Measurements from ENCODE around the gene NOL8. TPM values are rescaled to one million over a fixed set of nuclear protein-coding genes. Genes with fewer than 3 reads are reported as not detected.

Gene NOL8
- 26.6 to 32.3 TPM (median 32.2 TPM) in 3 replicates for total RNA-seq (2021)
- Bru-seq, nascent RNA: percentile 90 among the genes with signal in this experiment
- long read RNA-seq, experiment 1, full-length matches to known transcripts: 59 of 144 reads
- long read RNA-seq, experiment 1, partial matches to known transcripts: 17 of 144 reads
- long read RNA-seq, experiment 1, other reads (novel, unspliced or antisense): 68 of 144 reads
- long read RNA-seq, experiment 2, full-length matches to known transcripts: 1 of 21 reads
- long read RNA-seq, experiment 2, partial matches to known transcripts: 12 of 21 reads
- long read RNA-seq, experiment 2, other reads (novel, unspliced or antisense): 8 of 21 reads
- long read RNA-seq, experiment 3, partial matches to known transcripts: 17 of 21 reads
- long read RNA-seq, experiment 3, other reads (novel, unspliced or antisense): 3 of 21 reads

GRCh38 chr9:92325269-92325990, at the start of gene NOL8, which contains the start of gene CENPP:
Gene NOL8 (minus strand): TSS chr9:92325350. CDS start chr9:92324161, 1,189 bp downstream.
Gene CENPP (plus strand): TSS chr9:92325953.
- Mint-ChIP-seq H3K9me3 (no peaks in the 10 kb centered on the region), H3K27ac (peak within 1 kb of the TSS; percentile 99), H3K4me1 (peaks cover 27% of the 10 kb centered on the region), H3K27me3 (ENCODE audit: low read depth) (no peaks in the 10 kb centered on the region), H3K4me3 (peak within 1 kb of the TSS; percentile 99), H3K36me3 (peaks cover 22% of the 10 kb centered on the region)
- POLR2A ChIA-PET: interaction anchor here (1.4 kb wide), 1 partner anchor 345 kb away, joined by 4 read pairs; the partner anchor contains the start of gene IPPK
- ATAC-seq (peak; percentile 89), DNase-seq (ENCODE audit: low spot score) (peak; percentile 77)
- CTCF ChIA-PET: interaction anchor here (0.8 to 1.9 kb wide), 7 partner anchors 169 to 466 kb away, joined by 3 to 6 read pairs (median 3); partner anchors contain the start of gene IPPK
- TF ChIP-seq GABPB1 (CRISPR knock-in tag; IDR thresholded peaks at IDR 0.05) (peak; percentile 52), ZNF232 (CRISPR knock-in tag; IDR thresholded peaks at IDR 0.05) (0 out of 2 replicates have a peak, but pooled peaks have one; percentile 21), PRRX2 (CRISPR knock-in tag; IDR thresholded peaks at IDR 0.05) (no peak), ATF1 (CRISPR knock-in tag; IDR thresholded peaks at IDR 0.05) (no peak), ATF3 (CRISPR knock-in tag; conservative IDR thresholded peaks at IDR 0.05) (no peak), ZBTB43 (CRISPR knock-in tag; IDR thresholded peaks at IDR 0.05) (0 out of 2 replicates have a peak, but pooled peaks have one; percentile 69), FOXK1 (CRISPR knock-in tag; IDR thresholded peaks at IDR 0.05) (peak; percentile 88), TP53 (CRISPR knock-in tag; IDR thresholded peaks at IDR 0.05) (0 out of 2 replicates have a peak, but pooled peaks have one; percentile 29), E2F4 (CRISPR knock-in tag; IDR thresholded peaks at IDR 0.05; ENCODE audit: borderline replicate concordance, low read depth) (peak; percentile 95), CREM (CRISPR knock-in tag; IDR thresholded peaks at IDR 0.05) (peak; percentile 53; the same call in 1 of the 2 replicates), FOXP1 (CRISPR knock-in tag; IDR thresholded peaks at IDR 0.05; ENCODE audit: borderline replicate concordance) (peak; percentile 96), MAX (CRISPR knock-in tag; IDR thresholded peaks at IDR 0.05) (peak; percentile 91), HMGXB4 (CRISPR knock-in tag; IDR thresholded peaks at IDR 0.05) (peak; percentile 70; the same call in 1 of the 2 replicates), FOXP4 (CRISPR knock-in tag; IDR thresholded peaks at IDR 0.05) (peak; percentile 76; the same call in 1 of the 2 replicates), ZNF396 (CRISPR knock-in tag; IDR thresholded peaks at IDR 0.05; ENCODE audit: borderline replicate concordance) (no peak), TEAD4 (CRISPR knock-in tag; IDR thresholded peaks at IDR 0.05) (0 out of 2 replicates have a peak, but pooled peaks have one; percentile 56), SP1 (CRISPR knock-in tag; conservative IDR thresholded peaks at IDR 0.05) (peak; percentile 46), USF1 (CRISPR knock-in tag; IDR thresholded peaks at IDR 0.05) (peak; percentile 98), MYBL2 (CRISPR knock-in tag; IDR thresholded peaks at IDR 0.05) (no peak; the same call in 1 of the 2 replicates), CDX4 (CRISPR knock-in tag; IDR thresholded peaks at IDR 0.05; ENCODE audit: borderline replicate concordance) (no peak), USF2 (CRISPR knock-in tag; IDR thresholded peaks at IDR 0.05) (peak; percentile 97), E2F5 (CRISPR knock-in tag; IDR thresholded peaks at IDR 0.05) (peak; percentile 37; the same call in 1 of the 2 replicates), IRF1 (CRISPR knock-in tag; IDR thresholded peaks at IDR 0.05) (no peak; the same call in 1 of the 2 replicates)
